Activated T-helper 9 cell treated with anti-CD3 and anti-CD28 coated beads, Interleukin-2, amount 50 U/mL, for 16 hours (primary cell): Measurements from ENCODE around the gene SREK1.

Experiments
- DNase-seq: peaks from one replicate; pipeline ENCODE4 v3.0.0-alpha.2; 2020; ENCODE audit warnings: low read depth

SREK1 gene

GRCh38 chr5:66164044-66164790 is 20.1 kb downstream of the SREK1 start:
- DNase-seq, result no peak

DNA sequence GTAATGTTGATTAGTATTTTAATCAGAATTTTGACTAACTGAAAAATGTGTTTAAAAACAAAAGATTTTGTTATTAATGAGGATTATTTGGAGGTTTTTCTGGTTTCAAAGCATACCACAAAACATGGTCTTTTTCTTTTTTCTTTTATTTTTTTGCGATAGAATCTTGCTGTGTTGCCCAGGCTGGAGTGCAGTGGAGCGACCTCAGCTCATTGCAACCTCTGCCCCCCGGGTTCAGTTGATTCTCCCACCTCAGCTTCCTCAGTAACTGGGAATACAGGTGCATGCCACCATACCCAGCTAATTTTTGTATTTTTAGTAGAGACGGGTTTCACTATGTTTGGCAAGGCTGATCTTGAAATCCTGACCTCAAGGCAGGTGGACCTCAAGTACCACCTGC is 24.1 kb downstream of the SREK1 start:
- no peak for DNase-seq

GRCh38 chr5:66169534-66169933 is 25.4 kb downstream of the SREK1 start:
- DNase-seq, result no peak

- no peak for DNase-seq
These were observed 26.3 kb downstream of the SREK1 start for GRCh38 chr5:66170195-66170919.

DNA sequence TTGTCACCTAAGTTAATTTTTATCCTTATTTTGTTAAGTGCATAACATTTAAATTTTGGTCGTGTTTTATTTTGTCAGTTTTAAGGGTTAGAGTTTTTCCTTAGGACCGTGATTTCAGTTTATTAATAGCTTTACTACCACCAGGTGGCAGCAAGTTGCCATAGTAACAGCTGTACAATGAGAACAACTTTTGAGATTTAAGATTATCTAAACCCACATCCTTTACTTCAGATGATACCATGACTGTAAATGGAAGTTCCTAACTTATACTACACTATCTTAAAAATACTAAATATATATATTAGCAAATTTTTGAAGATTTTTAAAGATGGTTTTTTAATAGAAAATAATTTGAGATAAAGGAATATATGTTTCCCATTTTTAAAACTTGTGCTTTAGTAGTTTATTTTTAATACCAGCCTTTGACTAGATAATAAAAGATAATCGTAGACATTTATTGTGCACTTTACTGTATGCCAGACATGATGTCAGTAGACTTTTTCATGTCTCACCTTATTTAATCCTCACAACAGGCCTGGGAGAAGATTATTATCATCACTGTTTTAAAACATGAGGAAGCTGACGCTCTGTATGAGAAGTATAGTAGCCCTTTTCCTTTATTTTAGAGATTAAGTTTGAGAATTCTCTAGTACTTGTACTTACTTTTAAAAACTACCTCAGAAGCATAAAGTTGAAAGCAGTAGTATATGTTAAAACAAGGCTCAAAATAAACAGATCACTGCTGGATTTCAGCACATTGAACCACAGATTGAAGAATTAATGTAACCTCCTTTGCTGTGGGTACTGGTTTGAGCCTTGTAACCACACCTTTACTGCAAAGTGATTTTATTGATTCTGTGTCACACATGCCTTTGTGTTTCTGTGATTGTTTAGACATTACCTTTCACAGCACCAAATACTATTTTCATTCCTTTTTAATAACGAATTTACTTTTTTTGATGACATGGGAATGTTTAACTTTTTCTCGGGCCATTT is 27.5 kb downstream of the SREK1 start:
- peak; percentile 12 for DNase-seq

- DNase-seq, result no peak
These were observed 30.2 kb downstream of the SREK1 start for GRCh38 chr5:66174338-66174737.

GRCh38 chr5:66178799-66179198 is 34.7 kb downstream of the SREK1 start:
- DNase-seq, result no peak

- DNase-seq, result no peak
These were observed 35.4 kb downstream of the SREK1 start for GRCh38 chr5:66179297-66180051.

GRCh38 chr5:66180282-66181155 is 36.4 kb downstream of the SREK1 start:
- no peak for DNase-seq

DNA sequence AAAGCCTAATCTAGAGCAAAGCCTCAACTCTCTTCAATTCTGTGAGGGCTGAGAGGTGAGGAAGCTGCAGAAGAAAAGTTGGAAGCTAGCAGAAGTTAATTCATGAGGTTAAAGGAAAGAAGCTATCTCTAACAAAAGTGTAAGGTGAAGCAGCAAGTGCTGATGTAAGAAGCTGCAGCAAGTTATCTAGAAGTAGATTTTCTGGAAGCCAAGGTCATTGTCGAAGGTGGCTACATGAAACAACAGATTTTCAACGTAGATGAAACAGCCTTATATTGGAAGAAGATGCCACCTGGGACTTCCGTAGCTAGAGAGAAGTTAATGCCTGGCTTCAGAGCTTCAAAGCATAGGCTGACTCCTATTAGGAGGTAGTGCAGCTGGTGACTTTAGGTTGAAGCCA is 42.0 kb downstream of the SREK1 start:
- DNase-seq, result no peak

DNA sequence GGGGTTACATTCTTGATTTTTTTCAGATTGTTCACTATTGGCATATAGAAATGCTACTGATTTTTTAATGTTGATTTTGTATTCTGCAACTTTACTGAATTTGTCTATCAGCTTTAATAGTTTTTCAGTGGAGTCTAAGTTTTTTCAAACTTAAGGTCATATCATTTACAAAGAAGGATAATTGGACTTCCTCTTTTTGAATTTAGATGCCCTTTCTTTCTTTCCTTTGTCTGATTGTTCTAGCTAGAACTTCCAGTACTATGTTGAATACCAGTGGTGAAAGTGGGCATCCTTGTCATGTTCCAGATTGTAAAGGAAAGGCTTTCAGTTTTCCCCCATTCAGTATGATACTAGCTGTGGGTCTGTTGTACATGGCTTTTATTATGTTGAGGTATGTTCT is 49.3 kb downstream of the SREK1 start:
- DNase-seq, result no peak

DNA sequence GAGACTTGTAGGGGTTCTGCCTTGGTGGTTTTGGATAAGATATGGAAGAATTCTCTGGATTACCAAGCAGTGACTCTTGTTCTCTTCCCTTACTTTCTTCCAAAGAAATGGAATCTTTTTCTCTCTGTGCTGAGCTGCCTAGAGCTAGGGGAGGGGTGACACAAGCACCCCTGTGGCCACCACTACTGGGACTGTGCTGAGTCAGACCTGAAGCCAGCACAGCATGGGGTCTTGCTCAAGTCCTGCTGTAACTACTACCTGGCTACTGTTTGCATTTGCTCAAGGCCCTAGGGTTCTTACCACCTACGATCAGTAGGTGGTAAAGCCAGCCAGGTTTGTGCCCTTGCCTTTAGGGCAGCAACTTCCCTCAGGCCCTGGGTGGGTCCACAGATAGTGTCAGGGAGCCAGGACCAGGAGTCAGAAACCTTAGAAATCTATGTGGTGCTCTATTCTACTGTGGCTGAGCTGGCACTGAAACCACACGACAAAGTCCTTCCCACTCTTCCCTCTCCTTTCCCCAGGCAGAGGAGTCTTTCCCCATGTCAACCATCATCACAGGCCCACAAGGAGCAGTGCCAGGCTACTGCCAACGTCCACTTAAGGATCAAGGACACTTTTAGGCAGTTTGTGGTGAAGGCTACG is 53.8 kb downstream of the SREK1 start:
- no peak for DNase-seq

DNA sequence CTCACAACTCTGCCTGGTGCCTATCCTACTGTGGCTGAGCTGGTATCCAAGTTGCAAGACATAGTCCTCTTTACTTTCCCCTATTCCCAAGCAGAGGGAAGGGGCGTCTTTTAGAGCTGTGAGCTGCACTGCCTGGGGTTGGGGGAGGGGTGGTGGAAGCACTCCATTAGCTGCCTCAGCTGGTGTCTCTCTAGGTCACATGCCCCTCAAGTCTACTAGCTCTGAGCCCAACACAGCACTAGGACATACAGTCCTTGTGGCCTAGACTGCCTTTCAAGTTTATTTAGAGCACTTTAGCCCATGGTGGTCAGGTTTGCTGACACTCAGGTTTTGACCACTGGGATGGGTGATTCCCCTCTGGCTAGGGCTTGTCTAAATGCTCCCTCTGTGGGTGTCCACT is 54.7 kb downstream of the SREK1 start:
- no peak for DNase-seq

DNA sequence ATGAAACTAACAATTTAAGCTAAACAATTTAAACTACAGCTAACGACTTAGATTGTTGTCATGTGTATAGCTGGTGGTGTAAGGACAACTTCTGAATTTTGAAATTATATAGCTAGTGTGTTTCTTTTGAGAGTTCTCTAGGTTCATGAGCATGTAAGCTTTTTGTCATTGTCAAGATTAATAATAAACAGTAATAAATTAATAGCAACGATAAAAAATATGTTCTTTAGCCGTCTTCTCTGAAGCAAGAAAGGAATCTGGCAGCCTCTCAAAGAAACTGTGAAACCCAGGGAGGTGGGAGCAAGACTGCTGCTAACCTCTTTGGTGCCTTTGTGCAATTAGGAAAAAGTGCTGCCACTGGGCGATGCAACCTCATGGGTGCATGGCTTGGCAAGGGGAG is 59.4 kb downstream of the SREK1 start:
- no peak for DNase-seq

DNA sequence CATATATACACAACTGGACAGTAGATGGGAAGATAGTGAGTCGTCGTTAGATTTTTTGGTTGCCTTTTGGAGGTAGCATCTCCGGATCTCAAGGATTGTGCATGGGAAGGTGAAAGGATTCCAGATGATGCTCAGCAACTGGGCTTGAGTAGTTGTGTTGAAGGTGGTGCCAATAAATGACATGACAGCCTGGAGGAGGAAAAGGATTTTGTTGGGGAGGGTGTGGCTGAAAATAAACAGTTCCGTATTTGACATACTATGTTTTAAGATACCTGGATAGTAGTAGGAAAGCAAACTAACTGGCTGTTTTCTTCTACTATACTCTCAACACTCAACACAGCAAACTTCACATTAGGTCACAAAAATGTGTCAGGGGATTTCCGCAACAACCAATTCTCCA is 62.4 kb downstream of the SREK1 start:
- no peak for DNase-seq

DNA sequence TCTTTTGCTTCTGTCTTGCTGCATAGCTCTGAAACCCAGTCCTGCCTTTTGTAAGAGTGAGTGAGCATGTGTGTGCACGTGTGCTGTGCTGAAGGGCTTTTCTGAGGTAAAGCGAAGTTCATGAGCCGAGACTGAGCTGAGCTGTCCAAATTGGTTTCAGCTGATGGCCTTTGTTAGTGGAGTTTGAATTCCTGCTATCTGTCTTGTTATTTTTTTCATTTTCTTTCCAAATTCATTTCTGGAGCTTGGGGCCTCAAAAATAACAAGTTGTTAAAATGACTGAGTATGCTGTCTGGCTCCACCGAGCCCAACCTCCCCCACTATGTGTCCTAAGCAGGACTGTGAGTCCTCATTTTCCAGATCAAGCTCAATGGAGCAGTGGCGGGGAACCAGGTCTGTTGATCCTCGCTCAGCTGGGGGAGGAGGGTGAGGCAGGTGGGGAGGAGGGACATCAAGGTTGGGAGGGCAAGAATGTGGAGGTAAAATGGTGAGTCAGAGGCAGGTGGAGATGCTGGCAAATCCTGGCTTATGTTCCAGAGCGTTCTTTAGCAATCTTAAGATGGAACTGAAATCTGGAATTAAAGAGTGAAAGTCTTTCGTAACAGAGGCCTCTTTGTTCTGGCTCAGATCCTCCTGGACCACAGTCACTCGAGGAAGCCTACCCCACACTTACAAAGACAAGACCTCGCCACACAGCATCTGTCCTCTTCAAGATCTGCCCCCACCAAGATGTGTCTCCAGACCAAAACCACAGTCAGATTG is 63.9 kb downstream of the SREK1 start:
- DNase-seq, result no peak

- DNase-seq, result no peak
These were observed 65.2 kb downstream of the SREK1 start for GRCh38 chr5:66209350-66209749.

- no peak for DNase-seq
These were observed 65.7 kb downstream of the SREK1 start for GRCh38 chr5:66209794-66210193.

DNA sequence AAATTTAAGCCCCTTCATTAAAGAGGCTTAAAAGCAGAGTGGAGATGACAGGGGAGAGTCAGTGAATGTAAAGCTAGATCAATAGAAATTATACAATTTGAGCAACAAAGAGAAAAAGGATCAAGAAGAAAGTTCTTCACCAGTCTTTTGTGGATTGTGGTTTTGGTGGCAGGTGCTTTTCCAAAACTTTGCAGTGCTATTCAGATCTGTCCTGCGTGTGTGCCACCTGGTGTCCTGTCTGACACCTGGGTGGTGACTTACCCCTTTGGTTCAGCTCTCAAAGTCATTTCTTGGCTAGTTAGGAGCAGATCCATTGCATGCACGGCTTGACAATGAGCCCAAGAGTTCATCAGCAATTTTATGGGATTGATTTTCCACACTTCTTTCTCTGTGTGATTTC is 69.4 kb downstream of the SREK1 start:
- no peak for DNase-seq

DNA sequence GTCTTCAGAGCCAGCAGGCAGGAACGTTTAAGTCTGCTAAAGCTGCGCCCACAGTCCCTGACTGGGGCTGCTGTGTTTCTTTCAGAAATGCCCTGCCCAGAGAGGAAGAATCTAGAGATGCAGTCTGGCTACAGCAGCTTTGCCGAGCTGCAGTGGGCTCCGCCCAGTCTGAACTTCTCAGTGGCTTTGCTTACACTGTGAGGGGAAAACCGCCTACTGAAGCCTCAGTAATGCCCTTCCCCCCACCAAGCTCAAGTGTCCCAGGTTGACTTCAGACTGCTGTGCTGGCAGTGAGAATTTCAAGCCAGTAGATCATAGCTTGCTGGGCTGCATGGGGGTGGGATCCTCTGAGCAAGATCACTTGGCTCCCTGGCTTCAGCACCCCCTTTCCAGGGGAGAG is 78.4 kb downstream of the SREK1 start:
- no peak for DNase-seq
